SKM-1 (cell line): ENCODE data around the gene MOBP.

Experiments
- DNase-seq: peaks from one replicate; lab custom pipeline; 2025; ENCODE audit not compliant: unreplicated experiment; lab: John Stamatoyannopoulos, UW

The MOBP gene

DNA sequence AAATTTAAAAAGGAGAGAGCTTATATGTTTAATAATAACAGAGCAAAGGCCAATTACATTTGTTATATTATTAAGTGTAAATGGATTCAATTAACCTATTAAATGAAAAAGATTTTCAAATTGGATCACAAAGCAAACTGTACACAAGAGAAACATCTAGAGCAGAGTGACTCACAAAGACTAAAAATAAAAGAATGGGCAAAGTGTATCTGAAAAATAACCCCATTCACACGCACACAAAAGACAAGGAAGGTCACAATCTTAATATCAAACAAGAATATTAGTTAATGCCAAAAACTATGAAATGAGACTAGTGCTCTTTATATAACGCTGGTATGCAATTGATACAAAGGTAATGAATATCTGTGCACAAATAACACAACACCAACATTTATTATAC is 65.7 kb downstream of the MOBP start:
- DNase-seq, result no peak

DNA sequence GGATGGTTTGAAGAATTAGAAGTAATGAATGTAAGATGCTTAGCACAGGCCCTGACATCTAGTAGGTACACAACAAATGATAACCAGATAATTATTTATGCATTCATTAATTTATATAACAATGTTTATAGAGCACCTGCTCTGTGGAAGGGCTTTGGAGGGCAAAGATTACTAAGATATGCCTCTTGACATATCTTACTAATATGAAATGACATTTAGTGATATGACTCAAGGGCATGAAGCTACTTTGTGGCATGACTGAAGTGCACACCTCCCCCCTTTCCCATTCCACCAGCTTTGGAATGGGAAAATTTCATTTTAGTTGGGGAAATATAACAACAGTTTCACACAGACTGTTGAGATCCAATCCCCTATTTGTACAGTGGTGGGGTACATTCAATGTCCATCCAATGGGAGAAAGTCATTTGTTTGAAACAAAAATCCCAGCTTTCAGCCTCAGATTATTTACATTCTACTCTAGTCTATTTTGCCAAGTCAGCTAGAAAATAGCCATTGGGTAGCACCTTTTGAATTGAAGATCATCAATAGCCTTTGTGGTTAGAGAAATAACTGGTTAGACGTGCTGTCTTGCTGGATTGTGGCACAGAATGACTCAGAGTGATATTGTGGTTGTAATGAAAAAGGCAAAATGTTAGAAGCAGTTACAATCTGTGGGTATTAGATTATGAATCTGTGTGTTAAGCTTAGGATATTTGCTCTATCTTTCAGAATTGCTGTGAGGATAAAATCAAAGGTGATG is 72.9 kb downstream of the MOBP start:
- DNase-seq, result no peak

DNA sequence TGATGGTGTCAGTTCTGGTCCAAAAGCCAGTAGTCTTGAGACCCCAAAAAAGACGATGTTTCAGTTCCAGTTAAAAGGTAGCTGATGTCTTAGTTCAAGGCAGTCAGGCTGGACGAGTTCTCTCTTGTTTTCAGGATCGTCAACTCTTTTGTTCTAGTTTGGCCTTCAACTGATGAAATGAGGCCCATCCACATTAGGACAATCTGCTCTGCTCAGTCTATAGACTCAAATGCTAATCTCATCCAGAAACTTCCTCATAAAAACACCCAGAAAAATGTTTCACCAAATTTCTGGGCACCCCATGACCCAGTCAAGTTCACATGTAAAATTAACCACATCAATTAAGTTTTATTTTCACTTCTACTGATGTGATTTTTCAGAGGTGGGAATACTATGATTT is 74.0 kb downstream of the MOBP start:
- DNase-seq, result no peak

DNA sequence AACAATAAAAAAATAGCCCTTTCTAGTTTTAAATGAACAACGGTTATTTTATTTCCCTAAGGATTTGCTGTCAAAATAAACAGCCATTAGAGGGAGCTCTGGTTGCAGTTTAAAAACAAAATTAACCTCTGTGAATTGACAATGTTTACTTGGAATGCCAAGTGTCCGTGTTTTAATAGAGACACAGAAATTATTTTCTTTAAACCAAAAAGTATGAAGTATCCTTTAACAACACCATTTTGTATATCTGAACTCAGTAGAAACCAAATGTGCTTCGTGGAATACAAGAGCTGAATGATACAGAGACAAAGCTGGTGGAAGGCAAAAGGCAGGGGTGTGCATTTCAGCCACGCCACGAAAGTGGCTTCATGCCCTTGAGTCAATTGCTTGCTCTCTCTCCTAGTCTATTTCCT is 74.4 kb downstream of the MOBP start:
- no peak for DNase-seq

DNA sequence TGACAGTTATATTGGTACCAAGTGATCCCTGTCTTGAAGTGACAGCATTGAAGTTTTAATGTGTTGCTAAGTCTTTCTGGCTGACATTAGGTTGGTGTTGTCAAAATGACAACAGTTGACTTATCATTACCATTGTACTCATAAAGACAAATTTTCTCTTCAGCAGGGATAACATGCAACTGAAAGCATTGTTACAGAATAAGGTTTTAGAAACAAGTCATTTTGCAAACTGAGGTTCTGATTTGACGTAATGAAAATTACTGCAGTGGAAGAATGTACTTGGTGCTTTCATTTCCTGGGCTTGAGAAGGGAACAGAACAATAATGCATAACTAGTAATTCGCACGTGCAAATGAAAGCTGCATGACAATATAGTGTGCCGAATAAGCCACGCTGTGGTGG is 75.1 kb downstream of the MOBP start:
- DNase-seq, result no peak

DNA sequence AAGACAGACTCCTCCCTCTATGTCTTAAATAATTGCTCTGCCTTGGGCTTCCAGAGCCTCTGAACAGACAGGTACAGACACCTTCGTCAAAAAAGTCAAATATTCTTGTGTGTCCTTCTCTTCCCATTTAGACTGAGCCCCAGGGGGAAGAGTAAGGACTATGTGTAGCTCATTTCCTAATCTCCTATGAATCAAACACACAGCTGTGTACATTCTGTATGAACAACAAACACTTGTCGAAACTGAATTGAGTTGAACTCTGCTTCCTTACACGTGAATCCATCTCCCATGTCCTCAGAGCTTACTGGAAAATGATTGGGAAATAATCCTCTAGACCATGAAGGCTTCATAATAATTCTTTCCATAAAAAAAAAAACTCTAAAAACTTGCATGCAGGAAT is 80.8 kb downstream of the MOBP start:
- DNase-seq, result no peak

DNA sequence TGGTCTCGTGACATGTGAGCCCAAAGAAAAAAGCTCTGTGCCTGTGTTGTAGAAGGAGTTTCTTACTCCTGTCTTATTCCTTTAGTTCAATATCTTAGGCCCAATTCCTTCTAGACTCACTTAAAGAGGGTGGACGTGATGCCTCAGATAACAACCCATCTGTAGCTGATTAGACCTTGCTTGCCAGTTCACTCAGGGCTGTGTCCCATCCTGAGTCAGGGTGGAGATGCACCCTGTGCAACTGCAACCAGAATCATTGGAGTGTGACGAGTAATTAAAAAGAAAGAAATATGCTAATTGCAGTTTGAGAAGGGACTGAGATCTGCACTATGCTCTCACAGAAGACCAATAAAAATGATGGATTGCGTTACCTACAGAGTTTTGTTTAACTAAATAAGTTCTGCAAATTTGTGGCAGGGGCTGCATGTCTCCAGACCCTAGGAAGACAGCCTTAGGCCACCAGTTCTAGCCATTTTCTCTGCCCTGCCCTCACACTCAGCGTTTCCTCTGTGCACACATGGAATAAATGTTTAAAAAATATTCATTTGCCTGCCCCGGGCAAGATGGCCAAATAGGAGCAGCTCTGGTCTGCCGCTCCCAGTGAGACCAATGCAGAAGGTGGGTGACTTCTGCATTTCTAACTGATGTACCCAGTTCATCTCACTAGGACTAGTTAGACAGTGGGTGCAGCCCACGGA is 83.0 kb downstream of the MOBP start:
- no peak for DNase-seq
